Measurements from ENCODE around the gene AAR2.

The AAR2 gene

GRCh38 chr20:36218380-36219064, 17.8 kb upstream of the AAR2 start:
- DNase-seq: no peak

DNA sequence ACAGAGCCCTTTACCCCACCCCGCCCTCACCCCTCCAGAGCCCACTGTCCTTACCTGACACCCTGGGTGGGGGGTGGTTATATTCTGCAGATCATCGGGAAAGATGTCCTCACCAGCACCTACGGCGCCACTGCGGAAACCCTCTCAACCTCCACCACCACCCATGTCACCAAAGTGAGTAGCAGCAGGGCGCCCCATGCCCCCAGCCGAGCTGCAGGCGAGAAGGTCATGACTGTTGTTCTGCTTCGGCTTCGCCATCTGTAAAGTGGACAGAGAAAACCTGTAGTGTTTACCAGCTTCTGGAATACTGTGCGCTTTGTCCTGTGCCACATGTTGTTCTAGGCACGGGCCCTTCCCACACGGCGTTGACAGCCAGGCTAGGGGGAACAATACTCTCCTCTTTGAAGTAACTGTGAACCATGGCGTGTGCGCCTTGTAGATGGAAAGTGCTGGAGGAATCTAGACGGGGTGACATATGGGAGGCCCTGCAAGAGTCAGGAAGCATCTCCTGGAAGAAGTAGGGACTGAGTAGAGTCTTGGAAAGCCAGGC, 16.5 kb upstream of the AAR2 start:
- DNase-seq: no peak

DNA sequence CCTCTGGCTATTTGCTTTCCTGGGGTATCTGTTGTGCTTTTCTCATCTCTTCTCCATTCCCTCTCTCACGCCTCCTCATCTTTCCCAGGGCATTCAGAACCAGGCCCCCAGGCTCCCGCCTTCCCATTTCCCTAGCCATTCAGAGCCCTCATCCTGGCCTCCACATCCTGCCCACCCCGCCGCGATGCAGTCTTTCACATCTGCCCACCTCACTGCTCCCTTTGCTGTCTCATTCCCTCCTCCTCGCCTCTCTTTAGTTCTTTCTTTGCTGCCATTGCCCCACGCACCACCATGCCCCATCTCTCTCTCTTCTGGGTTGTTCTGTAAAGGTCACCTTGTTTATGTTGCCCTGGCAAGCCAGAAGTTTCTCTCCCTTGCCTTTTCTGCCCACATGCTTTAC, 10.6 kb upstream of the AAR2 start:
- no peak for DNase-seq

- no peak for DNase-seq
Observed at GRCh38 chr20:36228770-36229169, 7.5 kb upstream of the AAR2 start.

- DNase-seq: no peak
Observed at GRCh38 chr20:36230019-36230418, 6.3 kb upstream of the AAR2 start.

DNA sequence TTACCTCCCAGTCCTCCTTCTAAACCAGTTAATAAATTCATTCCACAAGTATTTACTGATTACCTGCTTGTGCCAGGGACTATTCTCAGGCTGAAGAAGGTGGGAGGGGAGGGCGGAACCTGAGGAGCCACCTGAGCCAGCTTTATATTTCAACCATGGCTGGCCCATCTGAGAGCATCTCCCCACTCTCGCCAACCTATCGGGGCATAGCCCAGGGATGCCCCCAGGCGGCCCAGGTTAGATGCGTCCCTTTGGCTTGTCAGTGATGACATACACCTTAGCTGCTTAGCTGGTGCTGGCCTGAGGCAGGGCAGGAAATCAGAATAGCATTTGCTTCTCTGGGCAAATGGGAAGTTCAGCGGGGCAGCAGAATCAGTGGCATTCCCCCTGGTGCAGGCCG, 4.9 kb upstream of the AAR2 start:
- no peak for DNase-seq

- no peak for DNase-seq
Observed at GRCh38 chr20:36234771-36235320, 1.4 kb upstream of the AAR2 start.

DNA sequence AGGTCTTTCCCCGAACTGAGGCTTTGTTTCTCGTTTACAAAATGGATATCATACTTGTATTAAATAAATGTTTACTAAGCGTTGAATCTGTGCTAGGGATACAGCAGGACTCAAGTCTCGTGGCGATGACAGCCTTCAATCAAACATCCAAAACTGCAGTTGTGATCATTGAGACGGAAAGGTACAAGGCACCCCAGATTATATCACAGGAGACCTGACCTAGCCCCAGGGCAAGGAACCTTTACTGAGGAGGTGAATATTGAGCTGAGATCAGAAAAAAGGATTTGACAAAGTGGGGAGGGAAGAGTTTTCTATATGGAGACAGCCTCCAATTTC, 476 bp downstream of the AAR2 start:
- DNase-seq: no peak

- no peak for DNase-seq
Observed at GRCh38 chr20:36237477-36237876, 1.2 kb downstream of the AAR2 start.

GRCh38 chr20:36238153-36238552, 1.9 kb downstream of the AAR2 start:
- no peak for DNase-seq

GRCh38 chr20:36238760-36239159, 2.5 kb downstream of the AAR2 start:
- no peak for DNase-seq

DNA sequence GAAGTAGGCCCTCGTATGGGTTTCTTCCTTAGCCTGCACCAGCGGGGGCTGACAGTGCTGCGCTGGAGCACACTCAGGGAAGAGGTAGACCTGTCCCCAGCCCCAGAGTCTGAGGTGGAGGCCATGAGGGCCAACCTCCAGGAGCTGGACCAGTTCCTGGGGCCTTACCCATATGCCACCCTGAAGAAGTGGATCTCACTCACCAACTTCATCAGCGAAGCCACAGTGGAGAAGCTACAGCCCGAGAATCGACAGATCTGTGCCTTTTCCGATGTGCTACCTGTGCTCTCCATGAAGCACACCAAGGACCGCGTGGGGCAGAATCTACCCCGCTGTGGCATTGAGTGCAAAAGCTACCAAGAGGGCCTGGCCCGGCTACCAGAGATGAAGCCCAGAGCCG, 3.8 kb downstream of the AAR2 start:
- no peak for DNase-seq

DNA sequence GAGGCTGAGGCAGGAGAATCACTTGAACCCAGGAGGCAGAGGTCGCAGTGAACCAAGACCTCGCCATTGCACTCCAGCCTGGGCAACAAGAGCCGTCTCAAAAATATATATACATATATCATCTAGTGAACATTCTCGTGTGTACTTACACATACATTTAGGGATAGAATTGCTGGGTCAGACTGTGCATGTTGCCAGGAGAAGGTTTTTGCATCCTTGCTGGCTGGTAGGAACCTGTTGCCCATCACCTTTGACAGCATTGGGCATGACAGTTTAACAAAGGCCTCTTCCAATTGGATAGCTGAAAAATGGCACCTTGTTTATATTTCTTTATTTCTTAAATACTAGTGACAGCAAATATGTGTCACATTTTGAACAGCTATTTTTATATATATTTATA, 5.4 kb downstream of the AAR2 start:
- DNase-seq: no peak

DNA sequence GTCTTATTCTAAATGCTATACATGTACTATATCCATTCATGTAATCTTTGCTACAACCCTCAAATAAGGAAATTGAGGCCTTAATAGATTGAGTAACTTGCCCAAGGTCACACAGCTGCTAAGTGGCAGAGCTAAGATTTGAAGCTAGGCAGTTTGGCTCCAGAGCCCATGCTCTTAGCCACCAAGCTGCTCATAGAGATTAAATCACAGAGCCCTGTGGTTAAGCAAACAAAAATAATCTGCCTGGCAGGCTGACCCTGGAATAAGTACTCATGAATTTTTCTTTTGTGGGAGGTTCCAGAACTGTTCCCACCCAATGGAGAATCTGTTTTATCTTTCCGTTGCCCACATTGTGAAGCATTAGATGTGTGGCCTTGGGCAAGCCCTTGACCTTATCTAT, 7.4 kb downstream of the AAR2 start:
- no peak for DNase-seq

- DNase-seq: no peak
Observed at GRCh38 chr20:36246401-36246800, 10.1 kb downstream of the AAR2 start.

- no peak for DNase-seq
Observed at GRCh38 chr20:36248836-36249235, 12.6 kb downstream of the AAR2 start.

- DNase-seq: no peak
Observed at GRCh38 chr20:36249450-36249849, 13.2 kb downstream of the AAR2 start.

DNA sequence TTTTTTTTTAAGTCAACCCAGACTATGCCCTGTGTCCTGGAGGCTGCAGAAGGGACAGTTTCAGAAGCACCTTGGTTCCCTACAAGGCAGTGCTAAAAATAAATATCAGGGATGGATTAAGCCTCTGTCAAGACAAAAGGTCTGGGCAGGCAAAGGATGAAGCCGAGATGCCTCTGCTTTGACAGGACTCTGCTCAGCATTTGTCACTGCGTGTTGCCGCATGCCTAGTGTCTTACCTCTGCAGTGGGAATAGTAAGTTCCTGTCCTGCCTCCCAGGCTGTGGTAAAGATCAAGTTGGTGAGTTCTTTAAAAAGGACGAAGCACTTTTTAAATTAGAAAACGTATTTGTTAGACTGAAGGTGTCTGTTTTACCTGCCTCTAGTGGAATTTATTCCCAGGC, 15.1 kb downstream of the AAR2 start:
- no peak for DNase-seq

DNA sequence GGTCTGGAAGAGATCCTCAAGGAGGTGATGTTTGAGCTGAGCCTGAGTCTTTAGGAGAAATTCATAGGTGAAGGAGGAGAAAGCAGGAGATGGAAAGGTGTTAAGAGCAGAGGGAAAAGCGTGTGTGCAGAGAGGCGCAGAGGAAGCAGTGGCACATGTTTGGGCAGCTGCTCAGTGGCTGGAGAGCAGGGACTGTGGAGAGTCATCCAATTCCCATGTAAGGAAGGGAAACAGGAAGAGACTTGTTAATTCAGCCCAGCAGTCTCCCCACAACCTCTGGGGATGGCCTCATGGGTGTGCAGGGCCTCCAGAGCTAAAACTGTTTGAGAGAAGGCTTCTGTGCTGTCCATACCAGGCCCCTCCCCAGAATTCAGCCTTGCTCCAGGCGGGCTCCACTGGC, 16.2 kb downstream of the AAR2 start:
- no peak for DNase-seq

GRCh38 chr20:36253036-36253435, 16.8 kb downstream of the AAR2 start:
- DNase-seq: no peak

- DNase-seq: no peak
Observed at GRCh38 chr20:36254076-36254475, 17.8 kb downstream of the AAR2 start.

- DNase-seq: no peak
Observed at GRCh38 chr20:36255445-36255844, 19.2 kb downstream of the AAR2 start.

- no peak for DNase-seq
Observed at GRCh38 chr20:36259177-36260061, 23.1 kb downstream of the AAR2 start.

GRCh38 chr20:36260316-36260715, 24.0 kb downstream of the AAR2 start:
- DNase-seq: no peak
